Stimulated activated CD4-positive, alpha-beta T cell treated with anti-CD3 and anti-CD28 coated beads, Interleukin-12 subunit alpha, Interleukin-12 subunit beta, amount 100 ng/mL, for 4 hours (primary cell): Measurements from ENCODE around the gene TMEM190.

ENCODE experiments used
- DNase-seq: peaks from one replicate; pipeline ENCODE4 v3.0.0-alpha.2; 2020

The TMEM190 gene

DNA sequence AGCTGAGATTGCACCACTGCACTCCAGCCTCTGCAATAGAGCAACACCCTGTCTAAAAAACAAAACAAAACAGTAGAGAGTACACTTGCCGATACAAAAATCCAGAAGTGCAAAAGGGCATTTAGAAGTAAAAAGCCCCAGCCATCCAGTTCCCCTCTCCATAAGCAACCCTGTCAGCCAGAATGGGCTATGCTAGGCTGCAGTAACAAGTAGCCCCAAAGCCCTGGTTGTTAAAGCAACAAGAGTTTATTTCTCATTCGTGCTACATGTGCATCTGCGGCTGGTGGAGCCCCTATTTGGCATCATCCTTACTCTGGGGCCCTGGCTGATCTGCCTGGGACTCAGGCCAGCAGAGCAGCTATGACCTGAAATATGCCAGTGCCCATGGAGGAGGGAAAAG, 47.9 kb downstream of the TMEM190 start:
- no peak for DNase-seq

GRCh38 chr19:55426042-55426441, 49.4 kb downstream of the TMEM190 start:
- no peak for DNase-seq
